OCI-LY1 (cell line): ENCODE results near the gene ZNF555.

Source experiments
- CTCF ChIP-seq: fragments of 200-600 bp; sonication (generic), shearing (Covaris generic); IDR thresholded peaks from 2 replicates; pipeline ENCODE4 v1.5.1; 2017; ENCODE audit warnings: mild to moderate bottlenecking, antibody characterized with exemption, low read length, moderate library complexity, mixed read lengths
- EZH2 ChIP-seq: fragments of 200-600 bp; sonication (generic), shearing (Covaris generic); IDR thresholded peaks from 2 replicates; pipeline ENCODE4 v1.8.0; 2017; ENCODE audit warnings: borderline replicate concordance, mixed run types, mild to moderate bottlenecking, antibody characterized with exemption, low read length, moderate library complexity, mixed read lengths

- no peak for TF ChIP-seq CTCF
- TF ChIP-seq EZH2: no peak
Observed at GRCh38 chr19:2888731-2889224, 47.5 kb downstream of the ZNF555 start.
